GM13977 (cell line): ENCODE measurements around the gene TARBP2.

Experiments
- DNase-seq: peaks from one replicate; pipeline ENCODE4 v3.0.0; 2012; ENCODE audit warnings: low spot score
- CTCF ChIP-seq: IDR thresholded peaks from 2 replicates; pipeline ENCODE4 v1.5.1; 2012; ENCODE audit warnings: mild to moderate bottlenecking, control low read depth; ENCODE audit not compliant: insufficient read depth; ENCODE audit errors: extremely low read depth, missing control alignments
- in situ Hi-C: fragments of 300-500 bp; cut with MboI; formaldehyde crosslinking; loops from one replicate; pipeline ENCODE4 v1.12.0; 2022; ENCODE audit warnings: low sequenced_read_pairs, low pct_unique_long_range_greater_than_20kb, mixed read lengths, inconsistent platforms; ENCODE audit not compliant: unreplicated experiment

Gene TARBP2

GRCh38 chr12:53464685-53465418 lies 36.2 kb upstream of the TARBP2 start:
- DNase-seq, result no peak
- in situ Hi-C loops, result no loop called here
- TF ChIP-seq CTCF, result no peak

GRCh38 chr12:53465679-53466078 lies 35.4 kb upstream of the TARBP2 start:
- TF ChIP-seq CTCF, result no peak
- no peak for DNase-seq
- in situ Hi-C loops, result no loop called here

GRCh38 chr12:53466640-53467039 lies 34.4 kb upstream of the TARBP2 start:
- no peak for TF ChIP-seq CTCF
- no peak for DNase-seq
- in situ Hi-C loops, result no loop called here

- no peak for TF ChIP-seq CTCF
- in situ Hi-C loops, result no loop called here
- no peak for DNase-seq
Measured at GRCh38 chr12:53467082-53467481, 34.0 kb upstream of the TARBP2 start.

GRCh38 chr12:53467880-53468279 lies 33.2 kb upstream of the TARBP2 start:
- TF ChIP-seq CTCF, result no peak
- in situ Hi-C loops, result no loop called here
- no peak for DNase-seq

- no peak for TF ChIP-seq CTCF
- in situ Hi-C loops, result no loop called here
- no peak for DNase-seq
Measured at GRCh38 chr12:53468282-53468681, 32.8 kb upstream of the TARBP2 start.
